Iris pigment epithelial cell (primary cell): ENCODE data around the gene ZNF816.
A peak's percentile ranks its signal among the peaks of the same experiment; 100 is the strongest.
"Not testable (repeated sequence)": the region's sequence is repeated elsewhere in the genome, so short reads cannot be mapped to it uniquely, and the experiment has no call there.

Experiments used
- DNase-seq: peaks from one replicate; pipeline ENCODE4 v3.0.0-alpha.2; 2011; ENCODE audit warnings: low read depth

The ZNF816 gene

GRCh38 chr19:52924641-52925040 lies 38.0 kb downstream of the ZNF816 start:
- not testable (repeated sequence) for DNase-seq

- DNase-seq = peak; percentile 45
Observed at GRCh38 chr19:52923778-52924593, 38.7 kb downstream of the ZNF816 start.

GRCh38 chr19:52922841-52923777 lies 39.6 kb downstream of the ZNF816 start, which contains the start of gene ZNF888:
TSS of gene ZNF888 (minus strand) at chr19:52923428. CDS start at chr19:52917873, 5,555 bp downstream.
- DNase-seq = peak; percentile 85

GRCh38 chr19:52917531-52917930 lies 45.1 kb downstream of the ZNF816 start:
- no peak for DNase-seq

GRCh38 chr19:52910648-52911047 lies 52.0 kb downstream of the ZNF816 start:
- DNase-seq = no peak

GRCh38 chr19:52904052-52904780 lies 58.5 kb downstream of the ZNF816 start:
- DNase-seq = not testable (repeated sequence)

GRCh38 chr19:52901842-52902241 lies 60.8 kb downstream of the ZNF816 start:
- no peak for DNase-seq
